Smooth muscle cell (in vitro differentiated cells): Measurements from ENCODE around the gene HPCAL1. TPM values are rescaled to one million over a fixed set of nuclear protein-coding genes. Genes with fewer than 3 reads are reported as not detected.
"Not testable (repeated sequence)": the region's sequence is repeated elsewhere in the genome, so short reads cannot be mapped to it uniquely, and the experiment has no call there.

ENCODE experiments used
- DNase-seq: peaks from one replicate; lab custom pipeline; 2025; ENCODE audit not compliant: unreplicated experiment; lab: John Stamatoyannopoulos, UW
- H2AFZ ChIP-seq: fragments of 200-600 bp; sonication (generic); 2 replicates; pipeline ENCODE4 v1.6.0; 2016; ENCODE audit warnings: antibody characterized with exemption, low read depth, mild to moderate bottlenecking
- H3F3A ChIP-seq: fragments of 200-600 bp; sonication (generic); 2 replicates; pipeline ENCODE4 v1.6.0; 2017; ENCODE audit warnings: antibody characterized with exemption, low read depth
- H3K27ac ChIP-seq: fragments of 200-600 bp; sonication (generic); 2 replicates; pipeline ENCODE4 v1.5.1; 2016; ENCODE audit warnings: low read depth, mild to moderate bottlenecking
- H3K27me3 ChIP-seq: fragments of 200-600 bp; sonication (generic); 2 replicates; pipeline ENCODE4 v1.6.1; 2016; ENCODE audit warnings: low read depth, mild to moderate bottlenecking
- H3K36me3 ChIP-seq: fragments of 200-600 bp; sonication (generic); 2 replicates; pipeline ENCODE4 v1.5.1; 2016; ENCODE audit warnings: low read depth
- H3K4me1 ChIP-seq: fragments of 200-600 bp; sonication (generic); 2 replicates; pipeline ENCODE4 v1.5.1; 2016; ENCODE audit warnings: low read depth
- H3K4me2 ChIP-seq: fragments of 200-600 bp; sonication (generic); 2 replicates; pipeline ENCODE4 v1.6.0; 2016; ENCODE audit warnings: mild to moderate bottlenecking
- H3K4me3 ChIP-seq: fragments of 200-600 bp; sonication (generic); 2 replicates; pipeline ENCODE4 v1.5.1; 2016; ENCODE audit warnings: mild to moderate bottlenecking
- H3K79me2 ChIP-seq: fragments of 200-600 bp; sonication (generic); 2 replicates; pipeline ENCODE4 v1.6.0; 2016; ENCODE audit warnings: low read depth, mild to moderate bottlenecking
- H3K9ac ChIP-seq: fragments of 200-600 bp; sonication (generic); 2 replicates; pipeline ENCODE4 v1.6.0; 2016; ENCODE audit warnings: low read depth
- H3K9me3 ChIP-seq: fragments of 200-600 bp; sonication (generic); replicated peaks from 2 replicates; pipeline ENCODE4 v1.5.1; 2016; ENCODE audit warnings: low read depth
- H4K20me1 ChIP-seq: fragments of 200-600 bp; sonication (generic); 2 replicates; pipeline ENCODE4 v1.6.0; 2016; ENCODE audit warnings: low read depth
- WGBS: methylation state at CpG from one replicate; pipeline ENCODE4 v1.1.7; 2016; ENCODE audit warnings: low lambda C conversion rate; 5-methylcytosine and 5-hydroxymethylcytosine counted together
- polyA plus RNA-seq: library from polyadenylated mRNA; unstranded; fragments of >200 nt; fragmentation: Nextera tagmentation; extraction: Ambion mirVana; gene quantifications from 2 replicates; pipeline ENCODE4 v1.2.1, GENCODE V29; 2016
- total RNA-seq: library from RNA; depleted of rRNA; stranded (reverse); fragments of >200 nt; gene quantifications from 2 replicates; pipeline ENCODE4 v1.2.3, GENCODE V29; 2014
- TF ChIP-seq, protein P1 (sequence below): fragments of 200-600 bp; sonication (generic); IDR thresholded peaks from 2 replicates; pipeline ENCODE4 v1.5.1; 2017; ENCODE audit warnings: borderline replicate concordance, mild to moderate bottlenecking, antibody characterized with exemption; ENCODE audit not compliant: insufficient read depth, poor library complexity, severe bottlenecking

The HPCAL1 gene
- total and polyA plus RNA-seq, 2 experiments from 2014 or later = 11.7 to 15.8 TPM

DNA sequence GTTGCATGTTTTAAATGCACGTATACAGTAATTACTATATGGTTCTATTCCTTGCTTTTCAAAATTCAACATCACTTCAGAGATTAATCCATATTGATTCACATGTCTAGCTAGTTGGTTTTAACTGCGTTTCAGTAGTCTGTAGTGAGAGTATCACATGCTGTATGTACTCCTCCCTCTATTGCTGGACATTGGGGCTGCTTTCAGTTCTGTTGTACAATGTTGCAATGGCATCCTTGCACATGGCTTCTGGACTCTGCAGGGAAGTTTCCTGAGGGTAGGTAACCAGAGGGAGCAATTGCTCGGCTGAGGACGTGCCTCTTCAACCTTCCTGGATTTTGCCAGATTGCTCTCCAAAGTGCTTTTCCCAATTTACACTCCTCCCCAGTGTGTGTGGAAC is 10.7 kb upstream of the HPCAL1 start:
- Histone ChIP-seq H3K9ac (no peak overlapping the region), H3K4me2 (no peak overlapping the region), H3K36me3 (no peaks in the 10 kb centered on the region), H3K9me3 (peaks cover 4% of the 10 kb centered on the region), H3K4me3 (no peak overlapping the region), H3K27me3 (no peaks in the 10 kb centered on the region), H3K4me1 (no peaks in the 10 kb centered on the region), H3K27ac (no peak overlapping the region), H3F3A (no peaks in the 10 kb centered on the region), H4K20me1 (no peaks in the 10 kb centered on the region), H3K79me2 (no peaks in the 10 kb centered on the region), H2AFZ (no peak overlapping the region)
- TF ChIP-seq, protein P1, sequence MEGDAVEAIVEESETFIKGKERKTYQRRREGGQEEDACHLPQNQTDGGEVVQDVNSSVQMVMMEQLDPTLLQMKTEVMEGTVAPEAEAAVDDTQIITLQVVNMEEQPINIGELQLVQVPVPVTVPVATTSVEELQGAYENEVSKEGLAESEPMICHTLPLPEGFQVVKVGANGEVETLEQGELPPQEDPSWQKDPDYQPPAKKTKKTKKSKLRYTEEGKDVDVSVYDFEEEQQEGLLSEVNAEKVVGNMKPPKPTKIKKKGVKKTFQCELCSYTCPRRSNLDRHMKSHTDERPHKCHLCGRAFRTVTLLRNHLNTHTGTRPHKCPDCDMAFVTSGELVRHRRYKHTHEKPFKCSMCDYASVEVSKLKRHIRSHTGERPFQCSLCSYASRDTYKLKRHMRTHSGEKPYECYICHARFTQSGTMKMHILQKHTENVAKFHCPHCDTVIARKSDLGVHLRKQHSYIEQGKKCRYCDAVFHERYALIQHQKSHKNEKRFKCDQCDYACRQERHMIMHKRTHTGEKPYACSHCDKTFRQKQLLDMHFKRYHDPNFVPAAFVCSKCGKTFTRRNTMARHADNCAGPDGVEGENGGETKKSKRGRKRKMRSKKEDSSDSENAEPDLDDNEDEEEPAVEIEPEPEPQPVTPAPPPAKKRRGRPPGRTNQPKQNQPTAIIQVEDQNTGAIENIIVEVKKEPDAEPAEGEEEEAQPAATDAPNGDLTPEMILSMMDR = no peak
- 96% methylated on average over 4 of the region's 4 CpGs for WGBS
- no peak for DNase-seq

DNA sequence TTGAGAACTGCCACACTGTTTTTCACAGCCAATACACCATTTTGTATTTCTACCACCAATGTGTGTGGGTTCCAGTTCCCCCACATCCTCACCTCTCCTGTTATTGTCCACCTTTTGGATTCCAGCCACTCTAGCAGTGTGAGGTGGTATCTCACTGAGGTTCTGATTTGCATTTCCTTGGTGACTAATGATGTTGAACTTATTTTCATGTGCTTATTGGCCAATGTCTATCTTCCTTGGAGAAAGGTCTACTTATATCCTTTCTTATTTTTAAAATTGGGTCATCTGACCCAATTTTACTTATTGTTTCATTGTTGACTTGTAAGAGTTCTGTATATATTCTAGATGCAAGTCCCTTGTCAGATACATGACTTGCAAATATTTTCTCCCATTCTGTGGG is 9.1 kb upstream of the HPCAL1 start:
- no peak overlapping the region for H2AFZ ChIP-seq
- H3K4me1 ChIP-seq = no peaks in the 10 kb centered on the region
- H3K9ac ChIP-seq = no peak overlapping the region
- no peaks in the 10 kb centered on the region for H3K36me3 ChIP-seq
- no peaks in the 10 kb centered on the region for H3K79me2 ChIP-seq
- TF ChIP-seq, protein P1 = no peak
- no peak overlapping the region for H3K27ac ChIP-seq
- no peak overlapping the region for H3K4me2 ChIP-seq
- DNase-seq = no peak
- H4K20me1 ChIP-seq = no peaks in the 10 kb centered on the region
- H3K9me3 ChIP-seq = peaks cover 4% of the 10 kb centered on the region
- H3K4me3 ChIP-seq = no peak overlapping the region
- H3K27me3 ChIP-seq = no peaks in the 10 kb centered on the region
- no peaks in the 10 kb centered on the region for H3F3A ChIP-seq

DNA sequence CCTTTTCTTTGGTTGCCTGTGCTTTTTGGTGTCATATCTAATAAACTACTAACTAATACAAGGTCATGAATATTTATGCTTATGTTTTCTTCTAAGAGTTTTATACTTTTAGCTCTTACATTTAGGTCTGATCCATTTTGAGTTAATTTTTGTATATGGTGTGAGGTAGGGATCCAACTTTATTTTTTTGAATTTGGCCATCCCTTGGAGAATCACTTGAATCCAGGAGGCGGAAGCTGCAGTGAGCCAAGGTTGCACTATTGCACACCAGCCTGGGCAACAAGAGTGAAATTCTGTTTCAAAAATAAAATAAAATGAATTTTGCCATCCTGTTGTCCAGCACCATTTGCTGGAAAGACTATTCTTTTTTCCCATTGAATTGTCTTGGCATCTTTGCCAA is 8.6 kb upstream of the HPCAL1 start:
- Histone ChIP-seq H3K4me1 (no peaks in the 10 kb centered on the region), H3K4me2 (no peak overlapping the region), H3K9ac (no peak overlapping the region), H3K36me3 (no peaks in the 10 kb centered on the region), H4K20me1 (no peaks in the 10 kb centered on the region), H3K9me3 (peaks cover 4% of the 10 kb centered on the region), H3K27ac (no peak overlapping the region), H2AFZ (no peak overlapping the region), H3K79me2 (no peaks in the 10 kb centered on the region), H3F3A (no peaks in the 10 kb centered on the region), H3K4me3 (no peak overlapping the region), H3K27me3 (no peaks in the 10 kb centered on the region)
- TF ChIP-seq, protein P1 = no peak
- WGBS = 93% methylated on average over 1 of the region's 1 CpG
- DNase-seq = no peak

- H3F3A ChIP-seq = not testable (repeated sequence)
Observed at GRCh38 chr2:10295649-10296048, 7.1 kb upstream of the HPCAL1 start.

More at GRCh38 chr2:10295649-10296048, 7.1 kb upstream of the HPCAL1 start:
- 74% methylated on average over 4 of the region's 4 CpGs for WGBS
- H3K27me3 ChIP-seq, H4K20me1 ChIP-seq, H3K9ac ChIP-seq, H3K9me3 ChIP-seq, H3K4me3 ChIP-seq, H3K4me1 ChIP-seq, H2AFZ ChIP-seq, H3K79me2 ChIP-seq, H3K4me2 ChIP-seq, H3K36me3 ChIP-seq, DNase-seq, H3K27ac ChIP-seq: not testable (repeated sequence)
